Stimulated activated effector memory CD8-positive, alpha-beta T cell treated with anti-CD3 and anti-CD28 coated beads, Interleukin-12 subunit alpha, Interleukin-12 subunit beta, amount 100 ng/mL, for 72 hours (primary cell): ENCODE measurements around the gene ZNRF1.
"Not testable (repeated sequence)": the region's sequence is repeated elsewhere in the genome, so short reads cannot be mapped to it uniquely, and the experiment has no call there.

ENCODE experiments used
- ATAC-seq: fragments of 150-1000 bp; cut with Tn5 transposase; 2 replicates; pipeline ENCODE4 v1.10.0; 2021
- DNase-seq, 2 donors: peaks; one replicate each; pipeline ENCODE4 v3.0.0; 2021 to 2022; ENCODE audit warnings: low spot score in 2 of 2
- H3K27ac Mint-ChIP-seq: one replicate; pipeline ENCODE4 v1.8.0; 2022; ENCODE audit warnings: mild to moderate bottlenecking, mixed read lengths
- H3K36me3 Mint-ChIP-seq: one replicate; pipeline ENCODE4 v1.8.0; 2022; ENCODE audit warnings: mild to moderate bottlenecking, mixed read lengths
- H3K4me1 Mint-ChIP-seq: one replicate; pipeline ENCODE4 v1.8.0; 2022; ENCODE audit warnings: mixed read lengths
- H3K4me3 Mint-ChIP-seq: one replicate; pipeline ENCODE4 v1.8.0; 2022; ENCODE audit warnings: mild to moderate bottlenecking, mixed read lengths
- H3K9me3 Mint-ChIP-seq: one replicate; pipeline ENCODE4 v1.8.0; 2022; ENCODE audit warnings: mixed read lengths

ZNRF1 gene

DNA sequence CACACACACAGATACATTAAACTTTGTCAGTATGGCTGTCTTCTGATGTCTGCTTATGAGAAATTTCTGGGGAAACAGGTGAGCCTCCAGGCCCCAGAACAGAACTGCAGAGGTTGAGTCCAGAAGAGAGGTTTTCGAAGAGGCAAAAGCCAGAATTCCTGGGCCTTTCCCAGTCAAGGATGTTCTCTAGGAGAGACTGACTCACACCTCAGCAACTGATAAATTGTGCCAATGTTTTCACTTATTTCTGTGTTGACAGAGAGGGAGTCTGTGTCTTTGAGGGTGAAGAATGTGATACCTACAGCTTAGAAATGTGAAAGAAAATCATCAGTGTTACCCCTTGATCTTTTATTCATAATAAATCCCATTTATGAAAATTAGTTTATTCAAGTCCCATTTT lies 87.5 kb downstream of the ZNRF1 start:
- no peaks in the 10 kb centered on the region for H3K9me3 Mint-ChIP-seq
- H3K36me3 Mint-ChIP-seq, result peaks cover 5% of the 10 kb centered on the region
- no peak overlapping the region for H3K4me3 Mint-ChIP-seq
- no peak overlapping the region for H3K27ac Mint-ChIP-seq
- ATAC-seq (no peak), DNase-seq (no peak)
- peaks cover 17% of the 10 kb centered on the region for H3K4me1 Mint-ChIP-seq

DNA sequence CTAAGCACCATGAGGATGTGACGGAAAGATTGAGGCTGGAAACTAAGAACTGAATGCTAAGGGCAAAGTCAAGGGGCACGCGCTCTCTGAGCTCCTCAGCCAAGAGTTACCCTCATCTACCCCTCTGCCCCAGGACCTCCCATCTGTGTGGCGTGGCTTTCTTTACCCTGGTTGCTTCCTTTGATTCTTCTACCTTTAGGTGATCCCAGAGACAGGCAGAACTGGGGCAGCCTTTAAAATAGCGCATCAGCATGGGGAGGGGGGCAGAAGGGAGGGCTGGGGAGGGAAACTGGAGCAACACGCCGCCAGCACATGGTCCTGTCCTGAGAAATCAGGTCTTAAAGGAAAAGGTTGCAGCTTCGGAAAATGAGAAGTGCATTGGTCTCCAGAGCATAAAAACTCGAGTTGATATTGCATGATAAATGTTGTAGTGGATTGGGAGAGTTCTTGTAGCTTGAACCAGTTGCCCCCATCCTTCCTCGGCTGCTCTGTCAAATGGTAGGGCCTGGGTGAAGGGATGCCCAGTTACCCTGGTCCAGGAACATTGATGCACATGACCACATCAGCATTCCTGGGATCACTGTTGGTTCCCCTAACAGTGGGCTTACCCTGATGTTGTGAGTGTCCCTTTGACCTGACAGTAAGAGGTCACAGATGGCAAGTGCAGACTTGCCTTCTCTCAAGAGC lies 88.0 kb downstream of the ZNRF1 start:
- no peak overlapping the region for H3K27ac Mint-ChIP-seq

DNA sequence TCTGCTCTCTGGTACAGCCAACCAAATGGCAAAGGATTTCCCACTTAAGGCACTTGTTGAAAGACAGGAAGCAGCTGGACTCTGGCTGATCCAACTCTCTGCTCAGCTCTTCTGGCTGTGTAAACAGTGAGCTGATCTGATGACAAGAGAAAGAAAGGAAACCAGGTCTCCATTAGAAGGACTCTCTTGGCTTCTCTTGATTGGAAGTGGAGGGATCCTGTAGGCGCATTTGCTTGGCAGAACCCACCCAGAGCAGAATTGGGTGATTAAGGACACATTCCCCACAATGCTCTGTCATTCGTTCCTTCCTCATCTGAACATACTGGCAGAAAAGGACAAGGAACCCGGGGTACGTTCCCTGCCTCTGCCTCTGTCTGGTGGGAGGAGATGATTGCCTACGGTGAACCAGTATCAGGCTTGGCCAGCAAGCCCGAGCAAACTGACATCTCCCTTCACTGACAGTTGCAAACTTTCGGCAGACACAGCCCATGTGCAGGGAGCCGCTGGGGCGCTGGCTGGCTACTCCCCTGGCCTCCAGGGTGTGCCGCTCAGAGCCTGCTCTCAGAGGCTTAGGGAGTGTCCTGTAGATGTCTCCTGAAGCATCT lies 88.7 kb downstream of the ZNRF1 start:
- ATAC-seq, result no peak
- no peak overlapping the region for H3K27ac Mint-ChIP-seq
- no peak overlapping the region for H3K4me3 Mint-ChIP-seq
- no peak for DNase-seq
- peaks cover 12% of the 10 kb centered on the region for H3K4me1 Mint-ChIP-seq
- H3K36me3 Mint-ChIP-seq, result peaks cover 11% of the 10 kb centered on the region
- no peaks in the 10 kb centered on the region for H3K9me3 Mint-ChIP-seq

More for the DNA sequence above, 88.0 kb downstream of the ZNRF1 start:
- Mint-ChIP-seq H3K36me3 (peaks cover 5% of the 10 kb centered on the region), H3K9me3 (no peaks in the 10 kb centered on the region), H3K4me1 (peaks cover 12% of the 10 kb centered on the region), H3K4me3 (no peak overlapping the region)
- ATAC-seq (no peak), DNase-seq (no peak)

DNA sequence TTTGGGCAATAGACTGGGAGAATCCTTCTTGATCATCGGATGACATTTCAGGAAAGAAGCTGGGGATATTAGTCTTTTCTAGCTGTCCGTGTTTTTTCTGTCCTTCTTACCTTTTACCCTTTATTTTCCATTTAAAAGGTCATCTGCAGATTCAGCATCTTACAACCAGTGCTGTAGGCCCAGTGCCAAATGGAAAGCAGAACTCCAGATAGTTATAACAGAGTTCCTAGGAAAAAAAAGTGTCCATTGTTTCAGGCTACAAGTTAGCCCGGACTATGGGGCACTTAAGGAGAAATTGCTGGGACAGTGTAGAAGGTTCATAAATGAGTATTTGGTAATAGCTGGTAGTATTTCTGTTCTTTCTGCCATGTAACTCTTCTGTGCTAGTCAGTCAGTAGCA lies 89.4 kb downstream of the ZNRF1 start:
- peaks cover 12% of the 10 kb centered on the region for H3K4me1 Mint-ChIP-seq
- H3K9me3 Mint-ChIP-seq, result no peaks in the 10 kb centered on the region
- H3K4me3 Mint-ChIP-seq, result no peak overlapping the region
- no peak for ATAC-seq
- peaks cover 12% of the 10 kb centered on the region for H3K36me3 Mint-ChIP-seq
- DNase-seq, result no peak
- H3K27ac Mint-ChIP-seq, result no peak overlapping the region

DNA sequence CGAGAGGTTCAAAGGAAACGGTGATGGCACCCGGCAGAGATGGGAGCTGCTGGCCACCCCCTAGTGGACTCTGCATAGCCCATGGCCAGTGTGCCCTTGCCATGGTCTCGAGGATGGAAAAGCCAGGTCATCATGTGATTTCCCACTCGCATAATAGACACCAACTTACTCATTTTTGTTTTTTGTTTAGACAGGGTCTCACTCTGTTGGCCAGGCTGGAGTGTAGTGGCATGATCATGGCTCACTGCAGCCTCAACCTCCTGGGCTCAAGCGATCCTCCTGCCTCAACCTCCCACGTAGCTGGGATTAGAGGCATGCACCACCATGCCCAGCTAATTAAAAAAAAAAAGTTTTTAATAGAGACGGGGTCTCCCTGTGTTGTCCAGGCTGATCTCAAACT lies 90.1 kb downstream of the ZNRF1 start:
- no peak for DNase-seq
- H3K4me1 Mint-ChIP-seq, result peaks cover 12% of the 10 kb centered on the region
- no peak overlapping the region for H3K4me3 Mint-ChIP-seq
- H3K27ac Mint-ChIP-seq, result no peak overlapping the region
- peaks cover 10% of the 10 kb centered on the region for H3K36me3 Mint-ChIP-seq
- H3K9me3 Mint-ChIP-seq, result no peaks in the 10 kb centered on the region
- no peak for ATAC-seq

DNA sequence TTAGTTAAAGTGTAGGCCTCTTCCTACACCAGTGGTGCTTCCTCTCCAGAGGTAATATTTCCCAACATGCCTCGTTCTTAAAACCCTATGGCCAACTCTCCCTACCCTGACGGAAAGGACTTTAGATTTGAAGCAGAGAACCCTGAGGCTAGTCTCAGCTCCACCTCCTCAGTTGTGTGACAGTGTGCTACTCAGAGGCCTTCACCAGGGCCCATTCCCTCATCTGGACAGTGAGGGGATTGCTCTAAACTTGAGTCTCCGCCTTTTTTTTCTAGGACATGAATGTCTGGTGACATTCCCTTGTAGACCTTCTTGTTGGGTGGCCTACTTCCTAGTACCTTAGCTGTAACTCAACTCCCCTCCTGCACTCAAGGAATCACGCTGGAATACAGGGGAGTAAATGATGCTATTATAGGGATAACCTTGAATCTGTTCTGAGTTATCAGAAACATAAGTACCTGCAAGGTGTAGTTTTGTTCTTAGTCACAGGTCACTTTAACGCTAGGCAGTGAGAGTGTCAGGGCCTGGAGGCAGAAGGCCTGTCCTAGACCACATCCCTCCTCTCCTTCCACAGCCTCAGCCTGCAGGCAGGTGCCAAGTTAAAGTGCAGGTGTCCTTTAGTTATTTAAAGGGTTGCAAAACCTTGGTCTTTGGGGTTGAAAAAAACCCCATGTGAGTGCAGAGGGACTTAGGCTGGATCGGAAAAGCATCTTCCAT lies 90.8 kb downstream of the ZNRF1 start:
- peak; percentile 42 for ATAC-seq
- peaks cover 7% of the 10 kb centered on the region for H3K36me3 Mint-ChIP-seq

DNA sequence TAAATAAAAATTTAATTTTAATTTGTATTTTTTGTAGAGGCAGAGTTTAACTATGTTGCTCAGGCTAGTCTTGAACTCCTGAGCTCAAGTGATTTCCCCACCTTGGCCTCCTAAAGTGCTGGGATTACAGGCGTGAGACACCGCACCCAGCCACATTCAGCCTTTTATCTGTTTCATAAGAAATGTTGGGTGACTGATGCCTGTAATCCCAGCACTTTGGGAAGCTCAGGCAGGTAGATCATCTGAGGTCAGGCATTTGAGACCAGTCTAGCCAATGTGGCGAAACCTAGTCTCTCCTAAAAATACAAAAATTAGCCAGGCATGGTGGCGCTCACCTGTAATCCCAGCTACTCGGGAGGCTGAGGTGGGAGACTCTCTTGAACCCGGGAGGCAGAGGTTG lies 92.1 kb downstream of the ZNRF1 start:
- H3K4me1 Mint-ChIP-seq, H3K9me3 Mint-ChIP-seq, DNase-seq, H3K36me3 Mint-ChIP-seq, H3K27ac Mint-ChIP-seq, H3K4me3 Mint-ChIP-seq, ATAC-seq: not testable (repeated sequence)

More for the DNA sequence above, 90.8 kb downstream of the ZNRF1 start:
- Mint-ChIP-seq H3K4me1 (peaks cover 12% of the 10 kb centered on the region), H3K9me3 (no peaks in the 10 kb centered on the region), H3K27ac (peak overlapping the region; percentile 52), H3K4me3 (no peak overlapping the region)
- DNase-seq, result no peak

DNA sequence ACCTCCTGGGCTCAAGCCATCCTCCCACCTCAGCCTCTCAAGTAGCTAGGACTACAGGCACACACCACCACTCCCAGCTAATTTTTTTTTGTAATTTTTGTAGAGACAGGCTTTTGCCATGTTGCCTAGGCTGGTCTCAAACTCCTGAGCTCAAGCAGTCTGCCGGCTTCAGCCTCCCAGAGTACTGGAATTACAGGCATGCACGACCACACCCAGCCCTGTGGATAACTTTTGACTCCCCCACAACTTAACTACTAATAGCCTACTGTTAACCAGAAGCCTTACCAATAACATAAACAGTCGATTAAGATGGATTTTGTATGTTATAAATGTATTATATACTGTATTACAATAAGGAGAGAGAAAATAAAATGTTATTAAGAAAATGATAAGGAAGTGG lies 92.8 kb downstream of the ZNRF1 start:
- H3K27ac Mint-ChIP-seq, H3K9me3 Mint-ChIP-seq, ATAC-seq: not testable (repeated sequence)

DNA sequence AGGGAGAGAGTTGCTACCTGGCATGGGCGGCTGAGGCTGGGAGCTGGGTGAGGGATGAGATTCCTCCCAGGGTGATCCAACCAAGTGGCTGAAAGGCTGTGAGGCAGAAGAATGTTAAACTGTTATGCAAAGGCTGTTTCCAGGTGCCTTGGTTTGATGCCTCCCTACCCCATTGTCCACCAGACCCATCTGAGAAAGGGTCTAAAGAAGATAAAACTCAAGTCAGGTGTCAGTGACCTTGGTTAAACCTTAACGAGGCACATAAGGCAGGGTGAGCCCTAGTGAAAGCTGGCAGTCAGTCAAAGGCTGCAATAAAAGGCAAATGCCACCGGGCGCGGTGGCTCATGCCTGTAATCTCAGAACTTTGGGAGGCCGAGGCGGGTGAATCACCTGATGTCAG lies 94.0 kb downstream of the ZNRF1 start:
- H3K36me3 Mint-ChIP-seq, result peaks cover 7% of the 10 kb centered on the region
- H3K27ac Mint-ChIP-seq, result no peak overlapping the region
- no peak overlapping the region for H3K4me3 Mint-ChIP-seq
- H3K9me3 Mint-ChIP-seq, result no peaks in the 10 kb centered on the region
- peaks cover 25% of the 10 kb centered on the region for H3K4me1 Mint-ChIP-seq
- DNase-seq (no peak), ATAC-seq (no peak)

More for the DNA sequence above, 92.8 kb downstream of the ZNRF1 start:
- H3K36me3 Mint-ChIP-seq, H3K4me3 Mint-ChIP-seq, DNase-seq: not testable (repeated sequence)
- peaks cover 17% of the 10 kb centered on the region for H3K4me1 Mint-ChIP-seq

DNA sequence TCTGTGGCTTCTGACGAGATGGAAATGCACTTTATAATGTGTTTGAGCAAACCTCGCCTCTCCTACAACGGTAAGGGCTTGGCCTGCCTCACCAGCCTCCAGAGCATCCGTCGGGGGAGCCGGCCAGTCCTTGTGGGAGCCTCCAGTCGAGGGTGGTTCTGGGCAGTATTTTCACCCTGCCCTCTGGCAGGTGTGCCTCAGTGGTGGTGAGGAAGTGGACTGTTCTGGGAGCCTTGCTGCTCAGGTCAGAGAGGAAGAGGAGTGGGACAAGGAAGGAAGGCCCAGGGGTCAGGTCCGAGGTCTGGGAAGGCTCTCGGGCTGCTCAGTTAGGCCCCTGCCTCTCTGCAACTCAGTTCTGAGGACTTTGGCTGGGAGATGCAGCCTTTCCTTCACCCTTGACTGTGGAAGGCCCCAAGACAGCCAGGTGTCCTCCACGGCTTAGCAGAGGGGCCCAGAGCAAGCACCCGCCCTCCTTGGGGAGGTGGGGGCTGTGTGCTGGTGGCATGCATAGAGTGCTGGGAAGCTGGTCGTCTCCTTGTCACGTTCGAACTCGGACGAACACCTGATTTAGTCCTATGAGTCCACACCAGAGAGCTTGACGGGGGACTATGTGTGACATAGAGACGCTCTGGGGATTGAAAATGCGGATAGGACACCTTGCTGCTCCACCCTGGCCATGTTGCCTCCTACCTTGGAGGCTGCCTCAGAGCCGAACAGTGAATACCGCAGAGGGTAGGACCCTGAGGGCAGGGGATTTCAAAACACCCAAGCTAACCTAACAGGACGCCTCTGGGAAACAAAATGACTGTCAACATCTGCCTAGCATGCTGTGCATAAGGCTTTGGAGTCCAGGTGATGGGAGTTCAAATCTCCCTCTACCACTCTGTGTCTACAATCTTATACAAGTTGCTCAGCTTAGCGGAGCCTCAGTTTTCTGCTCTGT lies 95.0 kb downstream of the ZNRF1 start:
- Mint-ChIP-seq H3K36me3 (peaks cover 7% of the 10 kb centered on the region), H3K4me1 (peaks cover 36% of the 10 kb centered on the region), H3K9me3 (no peaks in the 10 kb centered on the region), H3K27ac (no peak overlapping the region), H3K4me3 (no peak overlapping the region)
- DNase-seq (no peak), ATAC-seq (no peak)

DNA sequence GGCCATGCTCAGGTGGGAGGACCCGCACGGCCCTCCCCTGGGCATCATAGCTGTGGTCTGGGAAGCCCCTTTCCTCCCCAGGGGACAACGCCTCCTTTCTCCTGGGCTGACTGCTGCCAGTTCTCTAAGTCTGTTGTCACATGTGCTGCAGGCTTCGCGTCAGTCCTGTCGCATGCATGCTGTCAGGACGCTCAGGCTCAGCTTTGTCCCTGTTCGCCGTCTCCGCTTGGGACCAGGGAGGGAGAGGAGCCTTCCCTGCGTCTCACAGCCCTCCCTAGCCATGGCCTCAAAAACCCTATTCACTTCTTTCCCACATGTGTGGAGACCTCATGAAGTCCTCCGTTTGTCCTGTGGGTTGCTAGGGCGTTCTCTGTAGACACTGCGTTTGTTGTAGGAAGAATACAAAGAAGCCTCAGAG lies 96.4 kb downstream of the ZNRF1 start:
- Mint-ChIP-seq H3K4me1 (peaks cover 43% of the 10 kb centered on the region), H3K27ac (no peak overlapping the region), H3K36me3 (peaks cover 7% of the 10 kb centered on the region), H3K9me3 (no peaks in the 10 kb centered on the region), H3K4me3 (no peak overlapping the region)
- no peak for ATAC-seq
- DNase-seq, result no peak

DNA sequence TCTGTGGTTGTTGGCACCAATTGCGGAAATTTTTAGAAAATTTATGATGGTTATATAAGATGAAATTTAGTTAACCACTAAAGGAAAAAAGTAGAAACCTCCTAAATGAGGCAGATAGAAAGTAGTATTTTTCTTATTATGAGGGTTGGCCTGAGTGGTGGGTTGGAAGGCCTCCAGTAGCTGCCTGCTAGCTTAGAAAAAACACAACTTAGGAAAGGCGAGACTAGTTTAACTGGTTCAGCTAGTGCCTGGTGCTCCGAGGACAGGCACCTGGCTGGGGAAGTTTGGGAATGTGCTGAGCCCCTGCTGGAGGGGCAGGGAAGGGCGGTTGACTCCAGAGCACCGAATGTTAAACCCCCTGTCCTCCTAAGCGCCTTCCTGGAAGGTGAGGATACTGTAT lies 97.8 kb downstream of the ZNRF1 start:
- DNase-seq (no peak), ATAC-seq (no peak)
- H3K4me1 Mint-ChIP-seq, result peaks cover 48% of the 10 kb centered on the region
- H3K36me3 Mint-ChIP-seq, result peaks cover 7% of the 10 kb centered on the region
- H3K9me3 Mint-ChIP-seq, result no peaks in the 10 kb centered on the region
- peak overlapping the region; percentile 46 for H3K4me3 Mint-ChIP-seq
- H3K27ac Mint-ChIP-seq, result peak overlapping the region; percentile 90

DNA sequence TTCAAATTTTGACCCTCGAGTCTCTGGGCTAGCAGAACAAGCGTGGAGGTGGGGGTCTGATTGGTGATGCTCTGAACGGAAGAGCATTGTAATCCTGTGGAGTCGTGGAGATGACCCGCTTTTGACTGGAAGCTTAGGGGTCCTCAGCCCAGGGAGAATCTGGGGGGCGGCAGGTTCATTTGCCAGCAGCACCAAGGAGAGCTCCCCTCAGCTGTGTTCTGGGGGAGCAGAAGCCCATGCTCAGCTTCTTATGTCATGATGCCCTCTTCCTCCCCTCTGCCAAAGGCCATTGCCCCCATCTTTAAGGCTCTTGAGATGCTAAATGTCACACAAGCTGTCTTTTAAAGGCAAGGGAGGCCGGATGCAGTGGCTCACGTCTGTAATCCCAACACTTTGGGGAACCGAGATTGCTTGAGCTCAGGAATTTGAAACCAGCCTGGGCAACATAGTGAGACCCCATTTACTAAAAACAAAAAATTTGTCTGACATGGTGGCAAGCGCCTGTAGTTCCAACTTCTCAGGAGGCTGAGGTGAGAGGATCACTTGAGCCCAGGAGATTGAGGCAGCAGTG lies 98.5 kb downstream of the ZNRF1 start:
- ATAC-seq (no peak), DNase-seq (no peak)
- Mint-ChIP-seq H3K27ac (peak overlapping the region; percentile 90), H3K4me1 (peaks cover 48% of the 10 kb centered on the region), H3K9me3 (no peaks in the 10 kb centered on the region), H3K4me3 (peak overlapping the region; percentile 46), H3K36me3 (peaks cover 3% of the 10 kb centered on the region)

DNA sequence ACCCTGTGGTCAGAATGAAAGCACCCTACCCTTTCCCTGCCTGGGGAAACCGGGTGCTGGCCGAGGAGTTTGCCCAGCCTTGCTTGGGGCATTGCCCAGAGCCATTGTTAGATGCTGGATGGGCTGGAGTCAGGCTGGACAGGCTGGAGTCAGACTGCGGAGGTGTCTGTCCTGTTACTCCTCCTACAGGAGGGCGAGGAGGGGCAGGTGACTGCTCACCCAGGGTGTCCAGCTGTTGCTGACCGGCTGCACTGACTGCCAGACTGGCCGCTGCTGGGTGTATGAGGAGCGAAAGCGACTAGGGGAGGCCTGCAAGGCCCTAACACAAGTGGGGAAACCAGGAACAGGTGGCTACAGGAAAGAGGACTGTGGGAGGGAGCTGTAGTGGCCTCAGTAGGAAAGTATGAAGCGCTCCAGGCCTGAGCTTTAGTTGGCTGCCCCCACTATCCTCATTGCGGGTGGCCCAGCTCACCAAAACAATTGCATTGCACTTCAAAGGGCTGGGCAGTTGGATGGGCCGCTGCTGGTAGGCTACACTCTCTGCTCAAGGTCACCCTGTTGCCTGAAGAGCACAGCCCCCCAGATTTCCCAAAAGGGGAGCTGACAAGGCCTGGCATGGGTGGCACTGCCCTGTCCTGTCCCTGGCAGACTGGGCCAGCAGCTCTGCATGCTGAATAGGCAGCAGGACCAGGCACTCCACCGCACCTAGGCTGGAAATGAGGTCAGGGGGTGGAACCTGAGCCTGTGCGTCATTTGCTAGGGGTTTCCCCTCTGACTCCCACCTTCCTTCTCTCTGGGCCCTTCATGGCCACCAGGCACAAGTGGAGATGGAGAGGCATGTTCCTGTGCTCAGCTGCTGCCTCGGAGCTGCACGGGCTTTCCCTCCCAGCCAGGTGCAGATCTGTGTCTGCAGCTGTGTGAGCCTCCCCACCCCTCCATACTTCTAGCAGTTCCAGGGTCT lies 99.4 kb downstream of the ZNRF1 start:
- Mint-ChIP-seq H3K4me1 (peaks cover 57% of the 10 kb centered on the region), H3K36me3 (no peaks in the 10 kb centered on the region), H3K4me3 (peak overlapping the region; percentile 60), H3K9me3 (no peaks in the 10 kb centered on the region), H3K27ac (peak overlapping the region; percentile 92)
- DNase-seq (peak; percentile 45 to 78), ATAC-seq (peak; percentile 97)
